Hippocampal formation (tissue), 2 donors: ENCODE results near the gene JAKMIP1.

ENCODE experiments used
- DNase-seq, 2 donors: peaks; one replicate each; lab custom pipeline; 2025; lab: John Stamatoyannopoulos, UW

Gene JAKMIP1

DNA sequence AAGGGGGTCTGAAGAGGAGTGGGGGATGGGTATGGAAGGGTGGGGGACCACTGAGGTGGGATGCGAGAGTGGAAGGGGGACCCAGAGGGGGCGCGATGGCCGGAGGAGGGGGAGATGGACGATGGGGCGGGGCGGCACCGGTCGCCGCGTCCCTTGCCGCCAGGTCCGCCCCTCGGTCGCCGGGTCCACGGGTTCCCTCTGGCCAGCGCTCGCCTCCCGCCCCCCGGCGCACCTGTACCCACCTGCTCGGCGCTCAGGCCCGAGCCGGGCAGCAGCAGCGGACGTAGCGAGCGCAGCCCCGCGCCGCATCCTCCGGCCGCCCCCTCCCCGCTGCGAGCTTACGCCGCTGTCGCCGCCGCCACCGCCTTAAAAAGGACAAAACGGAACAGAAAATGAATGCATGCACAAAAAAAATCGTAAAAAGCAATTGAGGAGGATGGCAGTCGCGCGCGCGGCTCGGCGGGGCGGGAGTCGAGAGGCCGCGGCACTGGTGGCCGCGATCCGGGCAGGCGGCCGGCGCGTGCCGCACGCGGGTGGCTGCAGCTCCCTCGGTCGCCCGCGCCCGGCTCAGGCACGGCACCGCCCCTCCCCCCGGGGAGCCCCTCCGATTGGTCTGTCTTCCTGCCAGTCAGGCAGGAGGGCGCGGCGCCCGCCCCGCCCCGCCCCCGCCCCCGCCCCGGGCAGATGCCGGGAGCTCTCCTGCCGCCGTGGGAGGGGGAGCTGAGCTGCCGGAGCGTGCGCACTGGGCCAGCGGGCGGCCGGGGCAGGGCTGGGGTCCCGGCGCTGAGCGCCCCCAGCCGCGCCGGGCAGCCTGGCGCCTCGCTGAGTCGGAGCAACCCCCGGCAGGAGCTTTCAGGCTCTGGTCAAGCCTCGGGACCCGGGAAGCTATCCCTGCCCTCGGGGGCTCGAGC lies at the start of gene JAKMIP1:
Gene JAKMIP1, minus strand, starts transcription at position 539 of the 911 bp plus-strand sequence. CDS start 87,699 bp downstream, outside the sequence.
- DNase-seq: peak; percentile 49 to 77

DNA sequence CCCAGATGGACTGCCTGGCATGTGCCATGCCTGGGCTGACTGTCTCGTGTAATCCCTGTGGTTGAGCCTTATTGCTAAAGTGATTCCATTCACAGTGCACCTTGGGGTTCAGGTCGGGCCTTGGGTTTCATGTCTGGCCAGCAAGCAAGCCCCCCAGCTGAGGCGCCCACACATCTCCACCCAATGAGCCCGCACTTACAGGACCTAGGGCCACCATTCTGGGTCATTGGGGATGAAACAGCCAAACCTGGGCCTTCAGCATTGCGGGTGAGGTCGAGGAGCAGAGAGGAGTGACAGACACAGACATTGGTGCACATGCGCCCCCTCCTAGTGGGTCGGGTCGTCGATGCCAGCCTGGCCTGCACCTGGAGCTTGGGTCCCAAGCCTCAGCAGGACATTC lies 48.0 kb upstream of the JAKMIP1 start:
- DNase-seq: no peak

GRCh38 chr4:6246170-6246634 lies 45.9 kb upstream of the JAKMIP1 start:
- DNase-seq: no peak

DNA sequence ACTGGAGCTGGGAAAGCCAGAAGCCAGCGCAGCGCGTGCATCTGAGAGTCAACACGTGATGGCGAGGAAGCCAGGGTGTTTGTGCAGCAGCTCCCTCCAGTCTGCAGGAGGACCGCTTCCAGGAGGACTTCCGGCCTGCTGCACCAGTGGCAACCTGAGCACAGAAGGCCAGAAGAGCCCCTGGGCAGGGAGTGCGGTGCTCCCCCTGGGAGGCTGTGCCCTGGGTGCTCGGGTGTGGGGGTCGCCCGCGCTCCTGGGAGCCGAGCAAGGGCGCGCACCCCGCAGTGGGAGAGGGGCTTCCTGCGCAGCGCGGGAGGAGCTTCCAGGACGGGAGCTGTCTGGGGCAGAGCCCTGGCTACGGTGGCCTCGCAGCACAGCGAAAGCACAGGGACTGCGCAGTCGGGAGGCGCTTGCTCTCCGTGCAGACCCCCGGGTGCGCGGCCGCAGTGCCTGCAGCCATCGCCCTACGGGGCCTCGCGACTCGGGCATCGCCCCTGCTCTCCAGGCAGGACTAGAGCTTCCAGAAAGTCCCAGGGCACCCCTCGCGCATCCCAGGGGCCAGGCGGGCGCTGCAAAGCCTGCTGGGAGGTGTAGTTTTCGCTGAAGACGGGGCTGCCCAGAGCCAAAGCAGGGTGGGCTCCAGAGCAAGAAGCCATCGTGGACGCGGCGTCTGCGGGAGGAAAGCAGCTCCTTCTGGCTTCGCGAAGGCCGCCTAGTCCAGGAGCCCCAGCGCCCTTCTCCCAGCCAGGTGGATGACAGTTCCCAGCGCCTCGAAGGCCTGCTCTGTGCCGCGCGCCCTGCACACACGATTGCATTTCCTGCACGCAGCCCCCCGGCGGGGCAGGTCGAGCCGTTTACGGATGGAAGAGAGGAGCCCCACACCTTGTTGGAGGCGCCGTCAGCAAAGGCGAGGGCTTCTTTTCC lies 45.2 kb upstream of the JAKMIP1 start:
- peak in 1 of 2 donors; percentile 52 for DNase-seq

- DNase-seq: no peak
These were observed 42.1 kb upstream of the JAKMIP1 start for GRCh38 chr4:6242271-6243029.

DNA sequence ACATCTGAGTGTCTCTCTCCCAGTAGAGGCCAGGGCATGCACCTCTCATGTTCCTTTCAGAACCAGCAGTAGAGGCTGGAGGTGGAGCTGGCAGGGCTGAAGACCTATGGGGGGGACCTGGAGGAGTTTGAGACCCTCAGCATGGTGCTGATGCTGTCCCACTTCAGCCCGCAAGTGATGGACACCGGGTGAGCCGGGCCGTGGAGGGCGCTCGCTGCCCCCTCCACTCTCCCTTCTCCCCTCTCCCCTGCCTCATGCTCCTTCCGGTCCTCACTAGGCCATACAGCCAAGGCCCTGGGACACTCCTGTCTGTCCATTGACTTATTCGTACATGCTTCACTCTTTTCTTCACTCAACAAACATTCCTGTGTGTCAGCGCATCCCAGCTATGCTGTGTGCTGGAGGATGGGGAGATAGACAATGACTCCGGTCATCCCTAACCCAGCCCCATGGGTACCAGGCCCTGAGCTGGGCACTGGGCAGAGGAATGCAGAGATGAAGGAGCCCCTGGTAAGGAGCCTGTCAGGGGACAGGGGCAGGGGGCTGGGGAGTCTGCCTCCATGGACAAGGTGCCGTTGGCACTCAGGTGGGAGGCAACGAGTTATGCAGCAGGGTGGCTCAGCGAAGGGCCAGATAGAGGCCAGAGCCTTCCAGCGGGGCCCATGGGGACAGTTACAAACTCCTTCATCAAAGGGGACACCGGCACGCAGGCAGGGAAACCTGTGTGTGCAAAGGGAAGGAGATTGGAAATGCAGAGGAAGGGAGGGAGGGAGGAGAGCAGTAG lies 40.9 kb upstream of the JAKMIP1 start:
- no peak for DNase-seq

GRCh38 chr4:6239968-6240367 lies 39.6 kb upstream of the JAKMIP1 start:
- no peak for DNase-seq

DNA sequence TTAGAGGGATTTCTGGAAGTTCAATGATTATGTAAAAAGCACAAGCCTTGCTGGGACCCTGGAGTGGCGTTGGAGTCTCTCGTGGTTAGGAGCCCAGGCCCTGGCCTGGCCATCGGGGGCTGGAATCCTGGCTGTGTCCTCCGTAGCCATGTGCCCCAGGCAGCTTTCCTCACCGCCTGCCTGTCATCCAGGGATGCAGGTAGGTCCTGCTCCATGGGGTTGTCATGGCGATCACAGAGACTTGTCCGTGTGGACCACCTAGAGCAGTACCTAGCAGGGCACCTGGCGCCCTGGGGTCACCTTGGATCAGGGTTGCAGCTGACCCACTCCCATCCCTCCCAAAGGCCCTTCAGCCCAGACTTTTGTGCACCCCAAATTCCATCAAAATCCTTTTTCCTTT lies 39.1 kb upstream of the JAKMIP1 start:
- DNase-seq: no peak

GRCh38 chr4:6236816-6237390 lies 36.6 kb upstream of the JAKMIP1 start:
- DNase-seq: no peak

- no peak for DNase-seq
These were observed 35.7 kb upstream of the JAKMIP1 start for GRCh38 chr4:6235901-6236640.

DNA sequence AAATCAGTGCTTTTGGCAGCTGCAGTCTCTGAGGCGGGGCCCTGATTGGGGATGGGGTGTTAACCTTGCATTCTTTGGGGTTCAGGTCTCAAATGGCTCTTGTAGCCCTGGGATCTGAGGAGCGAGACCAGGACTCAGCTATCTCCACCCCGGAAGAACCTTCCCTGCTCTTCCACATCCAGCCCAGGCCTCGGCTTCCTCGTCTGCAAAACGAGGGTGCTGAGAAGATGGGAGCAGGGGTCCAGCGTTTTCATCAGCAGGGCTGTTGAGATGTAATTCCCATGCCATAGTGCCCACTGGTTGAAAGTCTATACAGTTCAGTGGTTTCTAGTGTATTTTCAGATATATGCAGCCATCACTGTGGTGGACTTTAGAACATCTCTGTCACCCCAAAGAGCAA lies 34.7 kb upstream of the JAKMIP1 start:
- DNase-seq: no peak

DNA sequence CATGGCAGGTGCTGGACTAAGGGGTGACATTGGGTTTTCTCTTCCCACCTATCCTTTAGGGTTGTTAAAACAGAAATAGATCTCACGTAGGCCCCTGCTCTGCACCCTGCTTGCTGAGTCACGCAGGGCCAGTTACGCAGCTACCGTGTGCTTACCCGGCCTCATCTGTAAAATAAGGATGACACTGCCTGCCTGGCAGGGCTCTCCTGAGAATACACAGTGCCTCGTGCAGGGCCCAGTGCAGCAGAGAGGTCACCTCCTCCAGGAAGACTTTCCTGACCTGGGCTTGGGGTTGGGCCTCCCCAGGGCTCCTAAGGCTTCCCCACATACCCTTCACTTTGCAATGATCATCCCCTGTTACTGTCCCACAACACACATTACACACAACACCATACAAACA lies 33.6 kb upstream of the JAKMIP1 start:
- no peak for DNase-seq

GRCh38 chr4:6232836-6233785 lies 32.8 kb upstream of the JAKMIP1 start:
- DNase-seq: no peak

GRCh38 chr4:6231663-6232165 lies 31.4 kb upstream of the JAKMIP1 start:
- no peak for DNase-seq

DNA sequence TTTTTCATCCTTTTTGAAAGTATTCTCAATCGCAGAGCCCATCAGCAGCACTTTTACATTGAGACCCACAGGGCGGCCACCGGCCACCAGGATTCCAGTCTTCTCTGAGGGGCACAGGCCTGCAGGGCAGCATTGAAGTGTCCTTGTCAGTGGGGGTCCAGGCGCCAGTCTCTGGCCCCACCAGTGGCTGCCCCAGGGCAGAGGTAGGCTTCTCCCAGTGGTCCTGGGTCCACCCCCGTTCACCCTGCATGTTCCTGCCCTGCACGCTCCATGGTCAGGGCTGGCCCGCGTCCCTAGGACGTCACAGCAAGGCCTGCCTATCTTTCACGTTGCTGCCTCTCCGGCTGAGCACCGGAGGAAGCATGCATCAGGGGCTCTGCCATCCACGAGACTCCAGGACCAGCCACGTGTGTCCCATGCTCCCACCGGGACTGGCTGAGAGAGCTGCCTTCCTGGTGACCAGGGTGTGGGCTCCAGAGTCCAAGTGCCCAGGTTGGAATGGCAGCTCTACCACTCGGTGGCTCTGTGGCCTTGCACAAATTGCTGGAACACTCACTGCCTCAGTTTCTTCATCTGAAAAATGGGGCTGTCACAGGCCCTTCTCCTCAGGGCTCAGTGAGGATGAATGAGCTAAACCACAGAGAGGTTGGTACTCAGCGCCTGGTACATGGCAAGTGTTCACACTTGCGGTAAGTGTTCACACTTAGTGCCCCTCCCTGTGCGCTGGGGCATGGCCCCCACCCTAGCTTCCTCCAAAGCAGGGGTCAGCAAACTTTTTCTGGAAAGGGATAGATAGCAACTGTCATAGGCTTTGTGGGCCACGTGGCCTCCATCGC lies 30.7 kb upstream of the JAKMIP1 start:
- no peak for DNase-seq

DNA sequence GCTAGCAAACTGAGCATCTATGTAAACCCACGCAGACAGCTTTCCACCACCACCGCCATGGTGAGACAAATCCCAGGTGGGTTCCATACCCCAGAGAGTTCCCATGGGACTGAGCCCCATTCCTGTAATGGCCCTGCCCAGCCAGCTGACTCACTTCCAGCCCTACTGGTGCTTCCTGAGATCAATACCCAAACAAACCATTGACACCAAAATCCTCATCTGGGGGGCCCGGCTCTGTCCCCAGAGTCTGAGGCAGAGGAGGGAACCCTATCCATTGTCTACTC lies 30.1 kb upstream of the JAKMIP1 start:
- no peak for DNase-seq

DNA sequence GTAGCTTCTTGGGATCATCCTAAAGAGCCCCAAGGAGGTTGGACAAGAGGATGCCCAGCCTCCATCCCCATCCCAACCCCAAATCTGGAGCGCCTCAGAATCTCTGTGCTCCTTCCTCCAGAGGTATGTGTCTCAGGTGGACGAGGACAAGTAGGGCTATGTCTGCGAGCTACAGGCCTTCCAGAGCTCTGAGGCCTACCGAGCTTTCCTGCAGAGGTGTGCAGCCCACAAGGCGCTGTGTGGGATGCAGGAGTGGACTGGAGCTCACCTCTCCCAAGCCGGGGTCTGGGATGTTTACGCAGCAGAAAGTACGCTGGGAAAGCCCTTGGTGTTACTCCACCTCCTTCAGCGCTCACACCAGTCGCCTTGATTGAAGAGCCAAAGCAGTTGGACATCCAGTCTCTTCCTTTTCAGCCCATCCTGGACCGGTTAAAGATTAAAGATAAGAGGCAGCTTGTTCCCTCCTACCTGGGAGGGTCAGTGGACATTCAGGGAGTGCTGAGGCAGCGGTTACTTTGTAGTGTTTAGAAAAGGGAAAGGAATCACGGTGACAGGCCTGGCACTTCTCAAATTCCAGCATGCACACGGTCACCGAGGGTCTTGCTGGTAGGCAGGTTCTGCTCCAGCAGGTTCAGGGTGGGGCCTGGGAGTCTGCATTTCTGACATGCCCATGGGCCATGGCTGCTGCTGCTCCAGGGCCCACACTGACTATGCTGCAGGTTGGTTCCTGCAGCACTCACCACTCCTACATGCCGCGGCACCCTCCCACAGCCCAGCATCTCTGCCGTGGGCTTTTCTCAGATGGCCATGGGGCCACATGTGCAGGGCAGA lies 29.5 kb upstream of the JAKMIP1 start:
- DNase-seq: no peak
